ENCODE results near the gene RORC.

RORC gene

GRCh38 chr1:151799179-151800022, 32.2 kb downstream of the RORC start:
- Histone ChIP-seq H3K9me3 (ENCODE audit: low read length) (no peaks in the 10 kb centered on the region), H3K4me1 (ENCODE audit: insufficient read depth, low read length, severe bottlenecking) (no peaks in the 10 kb centered on the region), H3K36me3 (ENCODE audit: insufficient read depth, low read length) (no peaks in the 10 kb centered on the region), H3K79me2 (ENCODE audit: insufficient read depth, low read length) (no peaks in the 10 kb centered on the region), H3K4me3 (ENCODE audit: low read depth, low read length, poor library complexity, severe bottlenecking) (no peak overlapping the region), H2AFZ (ENCODE audit: low read length) (no peak overlapping the region), H3K4me2 (ENCODE audit: low read length) (no peak overlapping the region), H4K20me1 (ENCODE audit: insufficient read depth, low read length) (no peaks in the 10 kb centered on the region), H3F3A (ENCODE audit: insufficient read depth, low read length) (no peaks in the 10 kb centered on the region), H3K27me3 (ENCODE audit: insufficient read depth, low read length) (peaks cover 4% of the 10 kb centered on the region; the same call in 1 of the 2 replicates), H3K9ac (ENCODE audit: low read length) (no peak overlapping the region), H3K9me2 (ENCODE audit: low read depth, low read length) (no peaks in the 10 kb centered on the region), H3K27ac (ENCODE audit: low read depth, low read length, poor library complexity, severe bottlenecking) (no peak overlapping the region)
- no peak for TF ChIP-seq EZH2 (IDR thresholded peaks at IDR 0.05; ENCODE audit: borderline replicate concordance, low read length)
- no peak for TF ChIP-seq CTCF (IDR thresholded peaks at IDR 0.05; ENCODE audit: low read length)

- H3K4me1 ChIP-seq (ENCODE audit: insufficient read depth, low read length, severe bottlenecking) = no peaks in the 10 kb centered on the region
- H3K9me2 ChIP-seq (ENCODE audit: low read depth, low read length) = no peaks in the 10 kb centered on the region
- no peak overlapping the region for H3K27ac ChIP-seq (ENCODE audit: low read depth, low read length, poor library complexity, severe bottlenecking)
- H4K20me1 ChIP-seq (ENCODE audit: insufficient read depth, low read length) = no peaks in the 10 kb centered on the region
- no peak for TF ChIP-seq EZH2 (IDR thresholded peaks at IDR 0.05; ENCODE audit: borderline replicate concordance, low read length)
- TF ChIP-seq CTCF (IDR thresholded peaks at IDR 0.05; ENCODE audit: low read length) = no peak
- no peak overlapping the region for H2AFZ ChIP-seq (ENCODE audit: low read length)
- peaks cover 4% of the 10 kb centered on the region; the same call in 1 of the 2 replicates for H3K27me3 ChIP-seq (ENCODE audit: insufficient read depth, low read length)
- H3K4me3 ChIP-seq (ENCODE audit: low read depth, low read length, poor library complexity, severe bottlenecking) = no peak overlapping the region
- no peaks in the 10 kb centered on the region for H3F3A ChIP-seq (ENCODE audit: insufficient read depth, low read length)
- no peak overlapping the region for H3K4me2 ChIP-seq (ENCODE audit: low read length)
- H3K9ac ChIP-seq (ENCODE audit: low read length) = no peak overlapping the region
- H3K36me3 ChIP-seq (ENCODE audit: insufficient read depth, low read length) = no peaks in the 10 kb centered on the region
- H3K79me2 ChIP-seq (ENCODE audit: insufficient read depth, low read length) = no peaks in the 10 kb centered on the region
- H3K9me3 ChIP-seq (ENCODE audit: low read length) = no peaks in the 10 kb centered on the region
Observed at GRCh38 chr1:151798571-151798970, 33.0 kb downstream of the RORC start.

GRCh38 chr1:151790940-151791651, 40.5 kb downstream of the RORC start:
- peak overlapping the region; percentile 53 for H3K9ac ChIP-seq (ENCODE audit: low read length)
- H3K4me2 ChIP-seq (ENCODE audit: low read length) = peak overlapping the region; percentile 90
- H3K9me2 ChIP-seq (ENCODE audit: low read depth, low read length) = no peaks in the 10 kb centered on the region
- H3K79me2 ChIP-seq (ENCODE audit: insufficient read depth, low read length) = no peaks in the 10 kb centered on the region
- H3K36me3 ChIP-seq (ENCODE audit: insufficient read depth, low read length) = no peaks in the 10 kb centered on the region
- no peaks in the 10 kb centered on the region for H4K20me1 ChIP-seq (ENCODE audit: insufficient read depth, low read length)
- H2AFZ ChIP-seq (ENCODE audit: low read length) = peak overlapping the region; percentile 89
- peak overlapping the region; percentile 71 for H3K4me3 ChIP-seq (ENCODE audit: low read depth, low read length, poor library complexity, severe bottlenecking)
- no peaks in the 10 kb centered on the region for H3F3A ChIP-seq (ENCODE audit: insufficient read depth, low read length)
- TF ChIP-seq CTCF (IDR thresholded peaks at IDR 0.05; ENCODE audit: low read length) = no peak
- TF ChIP-seq EZH2 (IDR thresholded peaks at IDR 0.05; ENCODE audit: borderline replicate concordance, low read length) = no peak
- H3K27ac ChIP-seq (ENCODE audit: low read depth, low read length, poor library complexity, severe bottlenecking) = no peak overlapping the region
- H3K4me1 ChIP-seq (ENCODE audit: insufficient read depth, low read length, severe bottlenecking) = peaks cover 23% of the 10 kb centered on the region
- H3K27me3 ChIP-seq (ENCODE audit: insufficient read depth, low read length) = no peaks in the 10 kb centered on the region
- H3K9me3 ChIP-seq (ENCODE audit: low read length) = no peaks in the 10 kb centered on the region
